Kidney (tissue), 14 donors: ENCODE results near the gene FAM168B. TPM values are rescaled to one million over a fixed set of nuclear protein-coding genes. Genes with fewer than 3 reads are reported as not detected.

Experiments
- DNase-seq, 5 donors: peaks; one replicate each; pipeline ENCODE4 v3.0.0-alpha.2; 2013 to 2020
- FAIRE-seq: peaks from 2 replicates; lab custom pipeline; 2012; peaks lifted over from hg19 to GRCh38; lab: Jason Lieb, UNC
- H3K27ac ChIP-seq, 2 donors: one replicate each; pipeline ENCODE4 v1.7.0; 2013; ENCODE audit warnings: low read depth in 2 of 2, low read length in 2 of 2, inconsistent platforms in 1 of 2
- H3K27me3 ChIP-seq: one replicate; pipeline ENCODE4 v1.7.1; 2013; ENCODE audit warnings: low read length, inconsistent platforms; ENCODE audit not compliant: control insufficient read depth, insufficient read depth
- H3K36me3 ChIP-seq, 3 donors: one replicate each; pipeline versions ENCODE4 v1.7.0 to v1.7.1; 2013; ENCODE audit warnings: low read length in 3 of 3, control low read depth in 1 of 3, inconsistent platforms in 1 of 3; ENCODE audit not compliant: insufficient read depth in 3 of 3, control insufficient read depth in 2 of 3
- H3K4me1 ChIP-seq, 3 donors: one replicate each; pipeline versions ENCODE4 v1.7.0 to v1.7.1; 2013; ENCODE audit warnings: low read length in 3 of 3, inconsistent platforms in 1 of 3, low read depth in 1 of 3; ENCODE audit not compliant: control insufficient read depth in 2 of 3, insufficient read depth in 2 of 3
- H3K4me3 ChIP-seq, 3 donors: one replicate each; pipeline versions ENCODE4 v1.7.0 to v1.8.1; 2013; ENCODE audit warnings: low read length in 3 of 3, control low read depth in 1 of 3, inconsistent platforms in 1 of 3
- H3K9ac ChIP-seq, 3 donors: one replicate each; pipeline versions ENCODE4 v1.7.0 to v1.7.1; 2013; ENCODE audit warnings: low read length in 3 of 3, control low read depth in 1 of 3, inconsistent platforms in 1 of 3
- H3K9me3 ChIP-seq, 3 donors: one replicate each; pipeline versions ENCODE4 v1.7.0 to v1.7.1; 2013; ENCODE audit warnings: low read length in 3 of 3, control low read depth in 1 of 3, inconsistent platforms in 1 of 3; ENCODE audit not compliant: control insufficient read depth in 2 of 3, insufficient read depth in 1 of 3
- CTCF ChIP-seq: IDR thresholded peaks from 3 replicates; pipeline ENCODE4 v1.5.1; 2012; ENCODE audit warnings: mild to moderate bottlenecking, moderate library complexity, borderline replicate concordance; ENCODE audit not compliant: insufficient read depth; ENCODE audit errors: extremely low read depth
- intact Hi-C: fragments of 100-400 bp; cut with DNase I; formaldehyde crosslinking; loops from one replicate; pipeline ENCODE4 v1.11.1; 2022
- polyA plus RNA-seq: library from polyadenylated mRNA; stranded (reverse); fragments of 350-450 nt; fragmentation: Illumina TruSeq; extraction: RNeasy Lipid Tissue Mini Kit (QIAGEN cat#74804); gene quantifications from one replicate; pipeline ENCODE4 v1.2.3, GENCODE V29; 2014; ENCODE audit warnings: low read depth, low replicate concordance; ENCODE audit not compliant: insufficient read depth
- total RNA-seq: library from RNA; stranded (reverse); fragmentation: NEBNext Ultra II Directional; extraction: Animal tissue kit (Norgen Biotek cat#: 25700); gene quantifications from one replicate; pipeline ENCODE4 v1.2.1, GENCODE V29; 2021
- donor health status: control.
- donor health status: control.
- donor health status: control.
- donor health status: control.
- donor health status: control.
- donor health status: DM: yes; HTN: yes; CAD: no.
- donor health status: Normal renal cell carcinoma (clear cell type).

Gene FAM168B
- total and polyA plus RNA-seq, 2 donors from 2014 or later: 34.1 to 89.9 TPM

GRCh38 chr2:131113566-131114227 is 20.4 kb upstream of the FAM168B start:
- Histone ChIP-seq H3K27ac (no peak overlapping the region), H3K4me3 (no peak overlapping the region), H3K9ac (no peak overlapping the region), H3K9me3 (no peaks in the 10 kb centered on the region), H3K4me1 (peaks cover 0 to 17% (median 13%) of the 10 kb centered on the region in 3 donors), H3K27me3 (no peaks in the 10 kb centered on the region), H3K36me3 (peaks cover 0 to 6% (median 0%) of the 10 kb centered on the region in 3 donors)
- DNase-seq (no peak), FAIRE-seq (no peak)
- intact Hi-C loops: no loop called here
- TF ChIP-seq CTCF: no peak

GRCh38 chr2:131112529-131112928 is 19.3 kb upstream of the FAM168B start:
- TF ChIP-seq CTCF: no peak
- H3K36me3 ChIP-seq: peaks cover 0 to 6% (median 0%) of the 10 kb centered on the region in 3 donors
- no peaks in the 10 kb centered on the region for H3K27me3 ChIP-seq
- DNase-seq: no peak
- H3K9ac ChIP-seq: peak overlapping the region in 1 of 3 donors; percentile 15
- no peaks in the 10 kb centered on the region for H3K9me3 ChIP-seq
- H3K4me3 ChIP-seq: no peak overlapping the region
- H3K4me1 ChIP-seq: peaks cover 0 to 17% (median 13%) of the 10 kb centered on the region in 3 donors
- peak overlapping the region in 1 of 2 donors; percentile 23 for H3K27ac ChIP-seq
- intact Hi-C loops: no loop called here
- FAIRE-seq: no peak

- Histone ChIP-seq H3K4me3 (peak overlapping the region; percentile 73 to 90 (median 78)), H3K27ac (peak overlapping the region; percentile 95 to 99), H3K27me3 (no peaks in the 10 kb centered on the region), H3K9me3 (no peaks in the 10 kb centered on the region), H3K9ac (peak overlapping the region; percentile 61 to 97 (median 87)), H3K36me3 (no peaks in the 10 kb centered on the region), H3K4me1 (peaks cover 0 to 13% (median 6%) of the 10 kb centered on the region in 3 donors)
- no peak for TF ChIP-seq CTCF
- peak; percentile 43 to 76 (median 52) for DNase-seq
- FAIRE-seq: no peak
- intact Hi-C loops: no loop called here
Measured at GRCh38 chr2:131105950-131106801, 12.9 kb upstream of the FAM168B start.
